AG09319 (cell line): ENCODE measurements around the gene RBSN.
"Not testable (repeated sequence)": the region's sequence is repeated elsewhere in the genome, so short reads cannot be mapped to it uniquely, and the experiment has no call there.

ENCODE experiments used
- DNase-seq: peaks from one replicate; pipeline ENCODE4 v3.0.0-alpha.2; 2010; ENCODE audit warnings: low read depth; ENCODE audit errors: extremely low read depth
- TF ChIP-seq, protein P1 (sequence below): IDR thresholded peaks from 2 replicates; pipeline ENCODE4 v1.5.1; 2011; ENCODE audit warnings: low read depth, mild to moderate bottlenecking, inconsistent platforms, low read length, moderate library complexity

The RBSN gene

DNA sequence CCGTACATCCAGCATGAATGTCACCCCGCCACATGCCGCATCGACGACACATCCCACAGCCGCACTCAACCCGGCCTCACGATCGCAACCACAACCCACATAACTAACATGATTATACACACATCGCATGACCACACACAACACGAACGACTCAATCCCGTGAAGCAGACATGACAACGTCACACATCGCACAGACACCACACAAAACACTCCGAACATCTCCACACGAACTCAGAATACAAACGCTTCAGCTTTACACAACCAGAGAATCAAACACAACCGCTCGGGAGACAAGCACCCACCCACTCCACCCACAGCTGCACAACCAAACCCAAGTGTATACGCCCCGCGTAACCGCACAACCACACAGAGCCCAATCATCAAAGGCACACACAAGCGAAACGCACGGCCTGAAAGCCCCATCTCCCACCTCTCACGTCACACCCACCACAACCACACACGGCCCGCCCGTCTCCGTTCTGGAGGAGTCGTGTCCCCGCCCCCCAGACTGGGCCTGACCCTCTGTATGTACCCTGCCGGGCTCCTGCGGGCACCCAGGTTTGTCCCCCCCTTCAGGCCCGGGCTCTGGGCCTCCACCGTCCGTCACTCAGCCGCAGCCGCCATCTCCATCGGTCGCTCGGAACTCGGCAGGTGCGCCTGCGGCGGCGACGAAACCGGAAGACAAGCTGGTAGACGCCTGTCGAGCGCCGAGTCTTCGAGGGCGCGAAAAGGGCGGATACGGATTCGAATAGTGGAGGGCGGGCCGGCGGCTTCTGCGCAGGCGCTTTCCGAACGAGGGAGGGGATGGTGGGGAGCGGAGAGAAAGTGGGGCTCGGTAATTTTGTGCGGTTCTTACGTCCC, at the start of gene RBSN:
Gene RBSN, minus strand, starts transcription at position 646 of the 861 bp plus-strand sequence. CDS start 3,028 bp downstream, outside the sequence.
- peak; percentile 81 for DNase-seq
- TF ChIP-seq, protein P1, sequence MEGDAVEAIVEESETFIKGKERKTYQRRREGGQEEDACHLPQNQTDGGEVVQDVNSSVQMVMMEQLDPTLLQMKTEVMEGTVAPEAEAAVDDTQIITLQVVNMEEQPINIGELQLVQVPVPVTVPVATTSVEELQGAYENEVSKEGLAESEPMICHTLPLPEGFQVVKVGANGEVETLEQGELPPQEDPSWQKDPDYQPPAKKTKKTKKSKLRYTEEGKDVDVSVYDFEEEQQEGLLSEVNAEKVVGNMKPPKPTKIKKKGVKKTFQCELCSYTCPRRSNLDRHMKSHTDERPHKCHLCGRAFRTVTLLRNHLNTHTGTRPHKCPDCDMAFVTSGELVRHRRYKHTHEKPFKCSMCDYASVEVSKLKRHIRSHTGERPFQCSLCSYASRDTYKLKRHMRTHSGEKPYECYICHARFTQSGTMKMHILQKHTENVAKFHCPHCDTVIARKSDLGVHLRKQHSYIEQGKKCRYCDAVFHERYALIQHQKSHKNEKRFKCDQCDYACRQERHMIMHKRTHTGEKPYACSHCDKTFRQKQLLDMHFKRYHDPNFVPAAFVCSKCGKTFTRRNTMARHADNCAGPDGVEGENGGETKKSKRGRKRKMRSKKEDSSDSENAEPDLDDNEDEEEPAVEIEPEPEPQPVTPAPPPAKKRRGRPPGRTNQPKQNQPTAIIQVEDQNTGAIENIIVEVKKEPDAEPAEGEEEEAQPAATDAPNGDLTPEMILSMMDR = no peak

DNA sequence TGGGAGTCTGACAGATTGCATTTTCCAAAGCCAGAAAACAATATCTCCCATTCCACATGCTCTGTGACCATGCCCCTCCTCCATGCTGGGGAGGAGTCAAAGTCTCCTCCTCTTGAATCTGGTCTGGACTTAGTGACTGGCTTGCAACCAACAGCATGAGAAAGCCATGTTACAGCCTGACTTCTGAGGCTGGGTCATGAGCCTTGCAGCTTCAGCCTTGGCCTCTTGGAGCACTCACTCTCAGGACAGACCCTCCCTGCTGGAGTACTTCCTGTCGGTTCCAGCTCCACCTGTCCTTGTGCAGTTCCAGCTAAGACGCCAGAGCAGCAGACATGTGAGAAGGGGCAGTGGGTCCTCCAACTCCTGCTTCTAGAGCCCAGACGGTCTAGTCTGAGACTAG, 49.7 kb upstream of the RBSN start:
- no peak for DNase-seq
- TF ChIP-seq, protein P1 = no peak

DNA sequence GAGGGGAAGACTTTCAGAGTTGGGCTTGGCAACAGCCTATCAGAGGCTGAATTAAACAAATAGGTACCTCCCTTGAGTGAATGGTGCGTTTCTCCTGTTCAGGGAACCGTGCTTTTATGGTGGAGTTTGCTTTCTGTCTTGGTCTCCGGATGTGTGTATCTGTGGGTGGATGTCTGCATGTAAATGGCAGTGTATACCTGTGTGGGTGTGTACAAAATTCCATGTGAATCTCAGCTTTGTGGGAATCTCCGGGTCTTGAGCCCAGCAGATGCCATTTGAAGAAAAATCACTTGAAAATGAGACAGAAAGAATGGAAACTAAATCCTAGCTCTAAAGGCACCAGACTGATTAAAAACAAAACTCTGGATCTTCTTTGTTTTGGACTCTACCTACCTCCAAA, 37.9 kb upstream of the RBSN start:
- not testable (repeated sequence) for DNase-seq

DNA sequence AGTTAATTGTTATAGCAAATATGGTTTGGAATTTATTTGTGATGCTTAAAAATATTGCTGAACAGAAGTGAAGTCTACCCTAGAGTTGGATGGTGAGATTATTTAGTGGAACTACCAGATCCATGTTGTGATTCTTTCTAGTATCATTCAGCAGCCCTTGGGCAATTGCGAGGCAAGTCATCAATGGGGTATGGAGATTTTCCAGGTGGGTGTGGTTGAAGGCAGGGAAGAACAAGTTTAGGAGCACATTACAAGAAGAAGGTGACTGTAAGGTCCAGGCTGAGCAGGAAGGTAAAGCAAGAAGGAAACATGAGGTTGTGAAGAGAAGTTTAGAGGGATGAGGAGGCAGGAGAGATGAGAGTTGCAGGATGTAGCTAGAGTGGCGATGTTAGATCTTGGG, 36.0 kb upstream of the RBSN start:
- DNase-seq = not testable (repeated sequence)

DNA sequence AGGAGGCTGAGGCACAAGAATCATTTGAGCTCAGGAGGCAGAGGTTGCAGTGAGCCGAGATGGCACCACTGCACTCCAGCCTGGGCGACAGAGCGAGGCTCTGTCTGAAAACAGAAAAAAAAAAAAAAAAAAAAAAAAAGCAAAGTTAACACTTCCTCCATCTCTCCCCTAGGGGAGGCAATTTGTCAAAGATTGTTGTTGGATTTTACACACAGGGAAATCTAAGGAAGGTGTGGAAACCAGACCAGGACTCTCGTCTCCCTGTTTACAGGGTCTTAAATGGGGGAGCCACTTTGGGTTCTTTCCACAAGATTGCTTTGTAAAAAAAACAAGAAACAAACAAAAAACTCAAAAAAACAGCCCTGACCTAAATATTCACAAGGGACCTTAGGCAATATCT, 29.5 kb upstream of the RBSN start:
- DNase-seq = not testable (repeated sequence)

DNA sequence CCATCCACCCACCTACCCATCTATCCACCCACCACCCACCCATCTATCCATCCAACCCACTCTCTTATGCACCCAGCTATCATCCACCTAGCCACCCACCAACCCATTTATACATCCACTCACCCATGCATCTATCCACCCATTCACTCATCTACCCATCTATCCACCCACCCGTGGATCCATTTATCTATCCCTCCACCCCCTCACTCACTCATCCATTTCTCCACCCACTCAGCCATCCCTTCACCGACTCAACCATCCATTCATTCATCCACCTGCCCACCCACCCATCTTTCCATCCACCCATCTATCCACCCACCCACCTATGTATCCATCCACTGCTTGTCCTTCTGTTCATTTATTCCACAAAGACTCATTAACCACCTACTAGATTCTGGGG, 28.0 kb upstream of the RBSN start:
- not testable (repeated sequence) for DNase-seq

DNA sequence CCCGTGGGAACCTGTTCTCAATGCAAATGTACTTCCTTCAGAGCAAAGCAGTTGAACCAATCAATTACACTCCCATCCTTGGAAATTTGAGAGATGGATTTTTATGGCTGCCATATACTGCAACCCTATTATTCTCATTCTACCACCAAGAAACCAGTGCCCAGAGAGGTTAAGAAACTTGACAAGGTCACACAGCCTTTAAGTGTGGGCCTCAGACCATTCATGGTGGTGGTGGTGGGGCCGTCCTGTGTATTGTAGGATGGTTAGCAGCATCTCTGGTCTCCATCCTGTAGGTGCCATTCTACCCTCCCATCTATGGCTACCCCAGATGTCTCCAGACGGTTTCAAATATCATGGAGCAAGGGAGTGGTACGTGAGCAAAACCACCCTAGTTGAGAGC, 23.4 kb upstream of the RBSN start:
- TF ChIP-seq, protein P1 = no peak
- no peak for DNase-seq

DNA sequence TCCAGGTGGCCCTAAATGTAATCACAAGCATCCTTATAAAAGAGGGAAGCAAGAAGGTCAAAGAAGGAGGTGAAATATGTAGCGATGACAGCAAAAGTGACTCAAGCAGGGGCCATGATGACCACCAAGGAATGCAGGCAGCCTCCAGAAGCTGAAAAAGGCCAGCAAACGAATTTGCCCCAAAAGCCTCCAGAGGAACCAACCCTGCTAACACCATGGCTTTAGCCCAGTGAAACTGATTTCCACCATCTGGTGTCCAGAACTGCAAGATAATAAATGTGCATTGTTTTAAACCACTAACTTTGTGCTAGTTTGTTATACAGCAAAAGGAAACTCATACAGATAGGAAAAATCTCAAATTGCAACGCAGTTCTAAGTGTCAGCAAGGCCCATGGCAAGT, 23.0 kb upstream of the RBSN start:
- TF ChIP-seq, protein P1 = no peak
- no peak for DNase-seq

DNA sequence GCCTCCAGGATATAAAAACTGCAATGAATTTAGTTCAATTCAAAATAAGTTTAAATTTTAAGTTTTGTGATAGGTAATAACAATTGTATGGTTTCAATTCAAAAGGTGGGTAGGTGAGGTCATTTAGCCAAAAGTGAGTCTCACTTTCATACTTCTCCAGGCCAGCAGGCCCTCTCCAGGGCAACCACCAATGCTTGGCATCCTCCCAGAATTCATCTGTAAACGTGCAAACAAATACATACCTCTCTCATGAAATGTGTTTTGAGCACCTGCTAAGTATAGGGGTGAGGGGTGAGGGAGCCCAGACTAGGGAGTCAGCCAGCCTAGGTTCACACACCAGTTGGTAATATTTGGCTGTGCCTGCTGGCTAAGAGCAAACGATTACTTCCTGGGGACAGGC, 22.0 kb upstream of the RBSN start:
- DNase-seq = no peak
- TF ChIP-seq, protein P1 = no peak
